EL (cell line): ENCODE measurements around the gene AKR1C2.
"Not testable (repeated sequence)": the region's sequence is repeated elsewhere in the genome, so short reads cannot be mapped to it uniquely, and the experiment has no call there.

ENCODE experiments used
- DNase-seq: peaks from one replicate; pipeline ENCODE4 v3.0.0-alpha.2; 2016

The AKR1C2 gene

GRCh38 chr10:5003127-5004029 is at the start of gene AKR1C2:
Gene AKR1C2 (minus strand): TSS chr10:5003857. CDS start chr10:5003835, 22 bp downstream.
- DNase-seq: not testable (repeated sequence)

- not testable (repeated sequence) for DNase-seq
Measured at GRCh38 chr10:5052951-5053500, 49.4 kb upstream of the AKR1C2 start.

- peak; percentile 18 for DNase-seq
Measured at GRCh38 chr10:5047912-5048628, 44.4 kb upstream of the AKR1C2 start.

- not testable (repeated sequence) for DNase-seq
Measured at GRCh38 chr10:5047055-5047454, 43.4 kb upstream of the AKR1C2 start.

- peak; percentile 14 for DNase-seq
Measured at GRCh38 chr10:5046410-5046809, 42.8 kb upstream of the AKR1C2 start.

GRCh38 chr10:5045095-5045494 is 41.4 kb upstream of the AKR1C2 start:
- DNase-seq: no peak

GRCh38 chr10:5043716-5044115 is 40.1 kb upstream of the AKR1C2 start:
- DNase-seq: no peak

- DNase-seq: no peak
Measured at GRCh38 chr10:5042922-5043321, 39.3 kb upstream of the AKR1C2 start.

GRCh38 chr10:5041471-5042023 is 37.9 kb upstream of the AKR1C2 start:
- DNase-seq: no peak

GRCh38 chr10:5040781-5041470 is 37.3 kb upstream of the AKR1C2 start:
- peak; percentile 47 for DNase-seq

- no peak for DNase-seq
Measured at GRCh38 chr10:5040010-5040673, 36.5 kb upstream of the AKR1C2 start.

GRCh38 chr10:5038733-5039132 is 35.1 kb upstream of the AKR1C2 start:
- peak; percentile 10 for DNase-seq

- no peak for DNase-seq
Measured at GRCh38 chr10:5038101-5038500, 34.4 kb upstream of the AKR1C2 start.

GRCh38 chr10:5036511-5036910 is 32.9 kb upstream of the AKR1C2 start:
- no peak for DNase-seq

GRCh38 chr10:5035356-5035755 is 31.7 kb upstream of the AKR1C2 start:
- no peak for DNase-seq

- DNase-seq: no peak
Measured at GRCh38 chr10:5034588-5034987, 30.9 kb upstream of the AKR1C2 start.

- peak; percentile 74 for DNase-seq
Measured at GRCh38 chr10:5033061-5033778, 29.6 kb upstream of the AKR1C2 start.

- not testable (repeated sequence) for DNase-seq
Measured at GRCh38 chr10:5032444-5032843, 28.8 kb upstream of the AKR1C2 start.

GRCh38 chr10:5031588-5031987 is 27.9 kb upstream of the AKR1C2 start:
- not testable (repeated sequence) for DNase-seq

- DNase-seq: no peak
Measured at GRCh38 chr10:5030989-5031388, 27.3 kb upstream of the AKR1C2 start.

- not testable (repeated sequence) for DNase-seq
Measured at GRCh38 chr10:5025461-5025881, 21.8 kb upstream of the AKR1C2 start.
